ENCODE results near the gene MS4A15. TPM values are rescaled to one million over a fixed set of nuclear protein-coding genes. Genes with fewer than 3 reads are reported as not detected.
"Not testable (repeated sequence)": the region's sequence is repeated elsewhere in the genome, so short reads cannot be mapped to it uniquely, and the experiment has no call there.

Gene MS4A15
- total RNA-seq, 1 donor, result not detected

DNA sequence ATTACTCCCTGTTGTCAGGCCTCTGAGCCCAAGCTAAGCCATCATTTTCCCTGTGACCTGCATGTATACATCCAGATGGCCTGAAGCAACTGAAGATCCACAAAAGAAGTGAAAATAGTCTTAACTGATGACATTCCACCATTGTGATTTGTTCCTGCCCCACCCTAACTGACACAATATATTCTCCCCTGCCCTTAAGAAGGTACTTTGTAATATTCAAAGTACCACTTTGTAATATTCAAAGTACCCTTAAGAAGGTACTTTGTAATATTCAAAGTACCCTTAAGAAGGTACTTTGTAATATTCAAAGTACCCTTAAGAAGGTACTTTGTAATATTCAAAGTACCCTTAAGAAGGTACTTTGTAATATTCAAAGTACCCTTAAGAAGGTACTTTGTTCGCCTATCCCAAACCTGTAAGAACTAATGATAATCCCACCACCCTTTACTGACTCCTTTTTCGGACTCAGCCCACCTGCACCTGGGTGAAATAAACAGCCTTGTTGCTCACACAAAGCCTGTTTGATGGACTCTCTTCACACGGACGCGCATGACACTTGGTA, 67.2 kb downstream of the MS4A15 start:
- H3K9me3 ChIP-seq (ENCODE audit: low read depth, low read length), result not testable (repeated sequence)

DNA sequence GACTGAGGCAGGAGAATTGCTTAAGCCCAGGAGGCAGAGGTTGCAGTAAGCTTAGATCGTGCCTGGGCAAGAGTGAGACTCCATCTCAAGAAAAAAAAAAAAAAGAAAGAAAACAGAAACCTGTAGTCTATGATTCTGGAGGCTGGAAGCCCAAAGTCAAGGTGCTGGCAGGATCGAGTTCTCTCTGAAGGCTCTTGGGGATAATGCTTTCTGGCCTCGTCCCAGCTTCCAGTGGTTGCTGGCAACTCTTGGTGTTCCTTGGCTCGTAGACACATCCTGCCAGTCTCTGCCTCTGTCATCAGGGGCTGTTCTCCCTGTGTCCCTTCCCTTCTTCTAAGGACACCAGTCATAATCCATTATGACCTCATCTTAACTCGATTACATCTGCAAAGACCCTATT, 68.5 kb downstream of the MS4A15 start:
- Histone ChIP-seq H3K4me1 (ENCODE audit: insufficient read depth, low read length) (no peaks in the 10 kb centered on the region), H3K27me3 (ENCODE audit: insufficient read depth, low read length) (no peaks in the 10 kb centered on the region), H3K9me3 (ENCODE audit: low read depth, low read length) (no peaks in the 10 kb centered on the region), H3K4me3 (ENCODE audit: low read length) (no peak overlapping the region)

More for the DNA sequence above, 67.2 kb downstream of the MS4A15 start:
- H3K4me3 ChIP-seq (ENCODE audit: low read length); H3K27me3 ChIP-seq (ENCODE audit: insufficient read depth, low read length); H3K4me1 ChIP-seq (ENCODE audit: insufficient read depth, low read length): not testable (repeated sequence)

- no peak overlapping the region for H3K4me3 ChIP-seq (ENCODE audit: low read length)
- H3K4me1 ChIP-seq (ENCODE audit: insufficient read depth, low read length), result no peaks in the 10 kb centered on the region
- no peaks in the 10 kb centered on the region for H3K27me3 ChIP-seq (ENCODE audit: insufficient read depth, low read length)
- no peaks in the 10 kb centered on the region for H3K9me3 ChIP-seq (ENCODE audit: low read depth, low read length)
Measured at GRCh38 chr11:60825790-60826189, 69.1 kb downstream of the MS4A15 start.

Other genes starting within 250 kb of the MS4A15 start
- not detected for gene MS4A13, start 241.5 kb upstream of the MS4A15 start, total RNA-seq
- gene MS4A8, start 57.3 kb upstream of the MS4A15 start, total RNA-seq, result not detected
- not detected for gene MS4A18, start 32.1 kb upstream of the MS4A15 start, total RNA-seq
- gene MS4A10, start 28.5 kb downstream of the MS4A15 start, total RNA-seq, result not detected
- gene CCDC86, start 85.2 kb downstream of the MS4A15 start, total RNA-seq, result 3.8 TPM
- gene PTGDR2, start 99.1 kb downstream of the MS4A15 start, total RNA-seq, result 0.52 TPM
- not detected for gene ZP1, start 110.7 kb downstream of the MS4A15 start, total RNA-seq
- 32.0 TPM for gene PRPF19, start 149.7 kb downstream of the MS4A15 start, total RNA-seq
- gene TMEM109, start 157.3 kb downstream of the MS4A15 start, total RNA-seq, result 24.0 TPM
- 0.42 TPM for gene TMEM132A, start 167.6 kb downstream of the MS4A15 start, total RNA-seq
- gene SLC15A3, start 195.3 kb downstream of the MS4A15 start, total RNA-seq, result 77.6 TPM
- 176 TPM for gene CD6, start 214.8 kb downstream of the MS4A15 start, total RNA-seq

All from mononuclear cell (primary cell).